ENCODE results near the gene ZC4H2. TPM values are rescaled to one million over a fixed set of nuclear protein-coding genes. Genes with fewer than 3 reads are reported as not detected.
"Not testable (repeated sequence)": the region's sequence is repeated elsewhere in the genome, so short reads cannot be mapped to it uniquely, and the experiment has no call there.

ZC4H2 gene, protein sequence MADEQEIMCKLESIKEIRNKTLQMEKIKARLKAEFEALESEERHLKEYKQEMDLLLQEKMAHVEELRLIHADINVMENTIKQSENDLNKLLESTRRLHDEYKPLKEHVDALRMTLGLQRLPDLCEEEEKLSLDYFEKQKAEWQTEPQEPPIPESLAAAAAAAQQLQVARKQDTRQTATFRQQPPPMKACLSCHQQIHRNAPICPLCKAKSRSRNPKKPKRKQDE
- total RNA-seq: 7.2 and 11.0 TPM in 2 replicates

DNA sequence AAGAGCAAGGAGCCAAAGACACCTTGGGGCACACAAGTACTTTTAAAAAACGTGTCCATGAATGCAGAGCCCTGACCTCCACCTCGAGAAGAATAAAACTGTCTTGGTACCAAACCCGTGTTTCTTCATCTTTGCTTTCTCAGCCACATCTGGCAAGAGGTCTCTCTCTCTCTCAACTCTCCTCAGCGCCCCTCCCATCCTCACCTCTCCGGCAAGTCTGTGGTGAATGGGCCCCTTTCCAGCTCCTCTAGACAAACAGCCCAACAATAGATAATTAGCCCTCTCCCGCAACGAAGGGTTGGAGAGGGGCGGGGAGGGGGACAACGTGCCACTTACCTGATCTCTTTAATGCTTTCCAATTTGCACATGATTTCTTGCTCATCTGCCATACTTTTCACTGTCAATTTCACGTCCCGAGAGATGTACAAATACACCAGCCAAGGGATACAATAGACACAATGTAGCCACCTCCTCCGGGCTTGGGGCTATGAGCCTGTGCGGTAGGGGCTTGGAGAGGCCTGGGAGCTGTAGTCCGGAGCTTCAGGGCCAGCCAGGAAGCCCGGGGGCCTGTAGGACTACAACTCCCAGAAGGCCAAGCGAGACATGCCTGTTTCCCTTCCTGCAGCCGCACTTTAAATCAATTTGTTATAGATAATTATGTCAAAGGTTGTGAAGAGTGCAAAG, at the start of gene ZC4H2:
TSS of gene ZC4H2 (minus strand) at position 462 of the 684 bp plus-strand sequence. CDS start at position 389, 73 bp downstream.
- DNase-seq (peak; percentile 38), ATAC-seq (ENCODE audit: low read depth) (peak; percentile 99)
- H3K4me3 Mint-ChIP-seq: peak within 1 kb of the TSS; percentile 94
- CTCF ChIA-PET: interaction anchor here (1.2 kb wide), 1 partner anchor 59 kb away, joined by 3 read pairs; no protein-coding TSS in a partner anchor
- intact Hi-C loops (cut with micrococcal nuclease): loop anchor here (1.0 kb wide), 4 partner anchors 58 to 771 kb away; partner anchors contain the start of genes AMER1, LAS1L, MTMR8 and ZC3H12B
- H3K9me3 Mint-ChIP-seq: peaks cover 4% of the 10 kb centered on the region
- peaks cover 15% of the 10 kb centered on the region for H3K36me3 Mint-ChIP-seq (ENCODE audit: low read depth)
- TF ChIP-seq, protein P1, sequence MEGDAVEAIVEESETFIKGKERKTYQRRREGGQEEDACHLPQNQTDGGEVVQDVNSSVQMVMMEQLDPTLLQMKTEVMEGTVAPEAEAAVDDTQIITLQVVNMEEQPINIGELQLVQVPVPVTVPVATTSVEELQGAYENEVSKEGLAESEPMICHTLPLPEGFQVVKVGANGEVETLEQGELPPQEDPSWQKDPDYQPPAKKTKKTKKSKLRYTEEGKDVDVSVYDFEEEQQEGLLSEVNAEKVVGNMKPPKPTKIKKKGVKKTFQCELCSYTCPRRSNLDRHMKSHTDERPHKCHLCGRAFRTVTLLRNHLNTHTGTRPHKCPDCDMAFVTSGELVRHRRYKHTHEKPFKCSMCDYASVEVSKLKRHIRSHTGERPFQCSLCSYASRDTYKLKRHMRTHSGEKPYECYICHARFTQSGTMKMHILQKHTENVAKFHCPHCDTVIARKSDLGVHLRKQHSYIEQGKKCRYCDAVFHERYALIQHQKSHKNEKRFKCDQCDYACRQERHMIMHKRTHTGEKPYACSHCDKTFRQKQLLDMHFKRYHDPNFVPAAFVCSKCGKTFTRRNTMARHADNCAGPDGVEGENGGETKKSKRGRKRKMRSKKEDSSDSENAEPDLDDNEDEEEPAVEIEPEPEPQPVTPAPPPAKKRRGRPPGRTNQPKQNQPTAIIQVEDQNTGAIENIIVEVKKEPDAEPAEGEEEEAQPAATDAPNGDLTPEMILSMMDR (IDR thresholded peaks at IDR 0.05): no peak
- no peaks in the 10 kb centered on the region for H3K27me3 Mint-ChIP-seq
- H3K4me1 Mint-ChIP-seq: peaks cover 23% of the 10 kb centered on the region
- POLR2A ChIA-PET: interaction anchor here (1.3 to 3.4 kb wide), 2 partner anchors 58 to 559 kb away, joined by 4 to 12 read pairs; partner anchors contain the start of genes LAS1L and ZC3H12B
- H3K27ac Mint-ChIP-seq: peak within 1 kb of the TSS; percentile 76

DNA sequence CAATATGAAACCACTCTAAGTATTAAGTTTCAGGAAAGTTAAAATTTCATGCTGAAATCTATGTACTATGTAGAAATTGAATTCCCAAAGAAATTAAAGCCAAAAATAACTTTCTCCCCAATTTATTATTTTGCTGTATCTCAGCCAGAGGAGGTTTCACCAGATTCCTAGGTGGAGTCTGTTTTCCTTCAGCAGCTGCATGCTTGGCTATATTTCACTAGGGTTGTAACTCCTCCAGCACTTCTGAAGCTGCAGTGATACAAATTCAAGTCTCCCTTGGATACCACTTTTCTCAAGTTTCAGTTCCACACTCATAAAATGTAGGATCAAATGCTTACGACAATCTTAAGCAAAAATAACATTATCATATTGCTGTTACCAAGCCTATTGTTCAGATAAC, 41.2 kb upstream of the ZC4H2 start:
- CTCF ChIA-PET: no interaction called here
- Mint-ChIP-seq H3K4me3 (no peak overlapping the region), H3K4me1 (no peaks in the 10 kb centered on the region), H3K36me3 (ENCODE audit: low read depth) (peaks cover 2% of the 10 kb centered on the region), H3K27me3 (no peaks in the 10 kb centered on the region), H3K27ac (no peak overlapping the region), H3K9me3 (peaks cover 2% of the 10 kb centered on the region)
- DNase-seq: no peak
- no peak for ATAC-seq (ENCODE audit: low read depth)
- POLR2A ChIA-PET: no interaction called here
- TF ChIP-seq, protein P1 (IDR thresholded peaks at IDR 0.05): no peak
- intact Hi-C loops (cut with micrococcal nuclease): no loop called here

DNA sequence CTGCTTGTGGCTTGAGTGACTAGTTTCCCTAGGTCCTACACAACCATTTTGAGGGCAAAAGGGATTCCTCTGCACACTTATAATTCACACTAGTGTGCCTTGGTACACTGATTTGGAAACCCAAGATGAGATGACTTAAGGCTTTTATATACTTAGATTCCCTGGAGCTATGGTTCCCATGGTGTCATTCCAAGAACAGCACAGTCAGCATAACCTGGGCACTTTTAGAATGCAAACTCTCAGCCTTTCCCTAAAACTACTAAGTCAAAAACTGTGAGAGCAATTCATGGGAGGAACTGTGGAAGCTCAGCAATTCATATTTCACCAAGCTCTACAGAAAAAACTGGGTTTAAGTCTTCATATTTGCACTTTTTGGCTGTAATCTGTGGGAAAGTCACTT, 38.0 kb upstream of the ZC4H2 start:
- H3K36me3 Mint-ChIP-seq (ENCODE audit: low read depth): no peaks in the 10 kb centered on the region
- intact Hi-C loops (cut with micrococcal nuclease): no loop called here
- no peak overlapping the region for H3K4me3 Mint-ChIP-seq
- ChIA-PET CTCF (no interaction called here), POLR2A (no interaction called here)
- H3K27ac Mint-ChIP-seq: no peak overlapping the region
- no peaks in the 10 kb centered on the region for H3K4me1 Mint-ChIP-seq
- ATAC-seq (ENCODE audit: low read depth): no peak
- no peak for DNase-seq
- no peaks in the 10 kb centered on the region for H3K9me3 Mint-ChIP-seq
- no peaks in the 10 kb centered on the region for H3K27me3 Mint-ChIP-seq
- TF ChIP-seq, protein P1 (IDR thresholded peaks at IDR 0.05): no peak

DNA sequence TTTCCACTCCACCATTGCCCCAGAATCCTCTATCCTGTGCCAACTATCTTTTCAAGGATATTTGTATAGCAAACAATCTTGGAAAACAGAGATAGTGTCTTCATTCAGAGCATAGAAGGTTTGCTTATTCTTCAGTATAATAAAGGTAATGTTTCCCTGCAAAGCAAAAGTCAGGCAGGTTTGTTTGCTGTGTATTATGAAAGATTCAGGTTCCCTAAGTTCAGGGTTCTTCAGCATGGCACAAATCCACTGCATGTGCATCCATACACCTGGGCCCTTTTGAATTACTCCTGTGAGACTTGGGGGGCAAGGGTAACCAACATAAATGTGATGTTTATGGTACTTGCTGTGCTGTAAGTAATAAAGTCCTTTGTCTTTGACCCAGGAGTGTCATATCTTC, 33.2 kb upstream of the ZC4H2 start:
- intact Hi-C loops (cut with micrococcal nuclease): no loop called here
- Mint-ChIP-seq H3K4me3 (no peak overlapping the region), H3K9me3 (peaks cover 2% of the 10 kb centered on the region), H3K27ac (no peak overlapping the region), H3K4me1 (no peaks in the 10 kb centered on the region), H3K36me3 (ENCODE audit: low read depth) (peaks cover 2% of the 10 kb centered on the region), H3K27me3 (no peaks in the 10 kb centered on the region)
- TF ChIP-seq, protein P1 (IDR thresholded peaks at IDR 0.05): no peak
- ATAC-seq (ENCODE audit: low read depth) (no peak), DNase-seq (no peak)
- ChIA-PET POLR2A (no interaction called here), CTCF (no interaction called here)

DNA sequence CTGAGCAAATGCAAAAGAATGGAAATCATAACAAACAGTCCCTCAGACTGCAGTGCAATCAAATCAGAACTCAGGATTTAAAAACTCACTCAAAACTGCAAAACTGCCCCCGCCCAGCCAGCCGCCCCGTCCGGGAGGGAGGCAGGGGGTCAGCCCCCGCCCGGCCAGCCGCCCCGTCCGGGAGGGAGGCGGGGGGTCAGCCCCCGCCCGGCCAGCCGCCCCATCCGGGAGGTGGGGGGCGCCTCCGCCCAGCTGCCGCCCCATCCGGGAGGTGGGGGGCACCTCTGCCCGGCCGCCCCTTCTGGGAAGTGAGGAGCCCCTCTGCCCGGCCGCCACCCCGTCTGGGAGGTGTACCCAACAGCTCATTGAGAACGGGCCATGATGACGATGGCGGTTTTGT, 26.0 kb upstream of the ZC4H2 start:
- H3K4me3 Mint-ChIP-seq; H3K9me3 Mint-ChIP-seq; H3K36me3 Mint-ChIP-seq (ENCODE audit: low read depth); H3K27me3 Mint-ChIP-seq; intact Hi-C loops (cut with micrococcal nuclease); ATAC-seq (ENCODE audit: low read depth); H3K4me1 Mint-ChIP-seq; DNase-seq; POLR2A ChIA-PET; H3K27ac Mint-ChIP-seq; CTCF ChIA-PET: not testable (repeated sequence)

Measured in activated B cell treated with CpG ODN at 0.5 μM for 24 hours (primary cell).